NCI-H774 (cell line): Measurements from ENCODE around the gene ATOH1.
A peak's percentile ranks its signal among the peaks of the same experiment; 100 is the strongest.

Experiments
- DNase-seq: peaks from one replicate; lab custom pipeline; 2025; lab: John Stamatoyannopoulos, UW

ATOH1 gene, protein sequence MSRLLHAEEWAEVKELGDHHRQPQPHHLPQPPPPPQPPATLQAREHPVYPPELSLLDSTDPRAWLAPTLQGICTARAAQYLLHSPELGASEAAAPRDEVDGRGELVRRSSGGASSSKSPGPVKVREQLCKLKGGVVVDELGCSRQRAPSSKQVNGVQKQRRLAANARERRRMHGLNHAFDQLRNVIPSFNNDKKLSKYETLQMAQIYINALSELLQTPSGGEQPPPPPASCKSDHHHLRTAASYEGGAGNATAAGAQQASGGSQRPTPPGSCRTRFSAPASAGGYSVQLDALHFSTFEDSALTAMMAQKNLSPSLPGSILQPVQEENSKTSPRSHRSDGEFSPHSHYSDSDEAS

DNA sequence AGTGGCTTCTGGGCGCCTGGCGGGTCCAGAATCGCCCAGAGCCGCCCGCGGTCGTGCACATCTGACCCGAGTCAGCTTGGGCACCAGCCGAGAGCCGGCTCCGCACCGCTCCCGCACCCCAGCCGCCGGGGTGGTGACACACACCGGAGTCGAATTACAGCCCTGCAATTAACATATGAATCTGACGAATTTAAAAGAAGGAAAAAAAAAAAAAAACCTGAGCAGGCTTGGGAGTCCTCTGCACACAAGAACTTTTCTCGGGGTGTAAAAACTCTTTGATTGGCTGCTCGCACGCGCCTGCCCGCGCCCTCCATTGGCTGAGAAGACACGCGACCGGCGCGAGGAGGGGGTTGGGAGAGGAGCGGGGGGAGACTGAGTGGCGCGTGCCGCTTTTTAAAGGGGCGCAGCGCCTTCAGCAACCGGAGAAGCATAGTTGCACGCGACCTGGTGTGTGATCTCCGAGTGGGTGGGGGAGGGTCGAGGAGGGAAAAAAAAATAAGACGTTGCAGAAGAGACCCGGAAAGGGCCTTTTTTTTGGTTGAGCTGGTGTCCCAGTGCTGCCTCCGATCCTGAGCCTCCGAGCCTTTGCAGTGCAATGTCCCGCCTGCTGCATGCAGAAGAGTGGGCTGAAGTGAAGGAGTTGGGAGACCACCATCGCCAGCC, at the start of gene ATOH1:
Gene ATOH1 (plus strand): TSS at position 422 of the 663 bp plus-strand sequence. CDS start 174 bp downstream, at position 596.
- DNase-seq = peak; percentile 0

DNA sequence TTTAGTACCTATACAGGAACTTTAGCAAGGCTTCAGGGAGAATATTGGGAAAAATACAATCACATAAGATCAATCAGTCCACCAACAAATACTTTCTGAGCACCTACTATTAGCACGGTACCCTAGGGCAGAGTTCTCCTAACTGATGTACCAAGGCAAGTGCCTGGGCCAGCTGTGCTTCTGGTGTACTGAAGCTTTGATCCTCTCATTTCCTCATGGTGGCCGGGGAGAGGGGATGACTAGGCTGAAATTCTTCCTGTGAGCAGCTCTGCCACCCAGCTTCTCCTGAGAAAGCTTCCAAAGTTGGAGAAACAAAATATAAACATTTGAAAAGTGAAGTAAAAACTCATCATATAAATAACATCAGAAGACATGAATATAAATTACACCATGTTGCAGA, 49.3 kb upstream of the ATOH1 start:
- DNase-seq = no peak

DNA sequence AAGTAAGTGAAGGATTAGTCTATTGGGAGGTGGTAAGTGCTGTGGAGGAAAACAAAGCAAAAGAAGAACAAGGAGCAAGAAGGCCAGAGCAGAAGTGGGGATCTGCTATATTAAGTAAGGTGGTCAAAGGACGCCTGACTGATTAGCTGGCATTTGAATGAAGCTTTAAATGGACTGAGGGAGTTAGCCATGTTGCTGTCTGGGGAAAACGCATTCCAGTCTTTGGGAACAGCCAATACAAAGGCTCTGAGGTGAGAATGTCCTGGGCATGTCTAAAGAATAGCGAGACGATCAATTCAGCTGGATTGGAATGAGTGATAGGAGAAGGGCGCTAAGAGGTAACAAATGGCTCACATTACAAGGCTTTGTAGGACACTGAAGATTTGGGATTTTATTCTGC, 48.5 kb upstream of the ATOH1 start:
- no peak for DNase-seq

DNA sequence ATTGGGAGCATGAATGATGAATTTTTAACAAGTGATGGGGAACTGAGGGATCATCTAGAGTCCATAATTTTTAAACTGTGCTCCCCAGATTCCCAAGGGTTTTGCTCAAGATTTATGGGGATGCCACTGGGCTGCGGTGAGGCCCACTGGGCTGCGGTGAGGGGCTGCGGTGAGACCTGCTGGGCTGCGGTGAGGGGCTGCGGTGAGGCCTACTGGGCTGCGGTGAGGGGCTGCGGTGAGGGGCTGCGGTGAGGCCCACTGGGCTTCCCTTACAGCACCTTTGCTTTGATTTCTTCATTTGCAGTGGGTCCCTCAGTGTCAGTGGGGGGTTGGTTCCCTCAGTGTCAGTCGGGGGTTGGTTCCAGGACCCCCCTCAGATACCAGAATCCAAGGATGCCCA, 47.4 kb upstream of the ATOH1 start:
- no peak for DNase-seq

DNA sequence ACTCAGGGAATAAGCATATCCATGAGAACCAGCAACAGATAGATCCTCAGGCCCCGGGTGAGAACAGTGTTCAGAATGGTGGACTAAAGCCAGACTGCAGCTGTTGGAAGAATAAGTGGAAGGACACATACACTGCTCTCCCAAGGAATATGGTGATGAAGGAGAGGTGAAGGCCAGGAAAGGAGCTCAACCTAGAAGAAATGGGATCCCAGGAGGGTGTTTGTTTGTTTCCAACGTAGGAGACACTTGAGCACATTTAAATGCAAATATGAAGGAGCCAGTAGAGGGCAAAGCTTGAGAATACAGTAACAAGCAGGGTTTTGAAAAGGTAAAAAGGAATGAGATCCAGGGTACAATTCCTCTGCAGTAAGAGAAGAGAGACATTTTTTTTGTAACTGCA, 42.4 kb upstream of the ATOH1 start:
- DNase-seq = no peak

DNA sequence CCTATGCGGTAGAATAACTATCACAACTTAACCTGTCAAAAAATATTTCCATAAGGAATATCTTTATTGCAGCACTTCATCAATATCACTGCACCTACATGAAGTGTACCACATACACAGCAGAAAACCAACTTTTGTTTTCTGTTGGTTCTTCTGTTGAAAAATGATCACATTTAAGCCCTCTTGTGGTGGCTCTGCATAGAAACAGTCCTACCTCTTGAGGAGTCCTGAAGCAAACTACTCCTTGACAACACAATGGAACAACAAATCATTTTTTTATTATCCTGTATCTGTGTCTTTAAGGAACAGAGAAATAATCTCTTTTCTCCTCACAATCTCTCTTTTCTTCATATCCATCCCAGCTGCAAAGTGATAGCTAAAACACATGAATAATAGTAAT, 39.8 kb upstream of the ATOH1 start:
- no peak for DNase-seq

DNA sequence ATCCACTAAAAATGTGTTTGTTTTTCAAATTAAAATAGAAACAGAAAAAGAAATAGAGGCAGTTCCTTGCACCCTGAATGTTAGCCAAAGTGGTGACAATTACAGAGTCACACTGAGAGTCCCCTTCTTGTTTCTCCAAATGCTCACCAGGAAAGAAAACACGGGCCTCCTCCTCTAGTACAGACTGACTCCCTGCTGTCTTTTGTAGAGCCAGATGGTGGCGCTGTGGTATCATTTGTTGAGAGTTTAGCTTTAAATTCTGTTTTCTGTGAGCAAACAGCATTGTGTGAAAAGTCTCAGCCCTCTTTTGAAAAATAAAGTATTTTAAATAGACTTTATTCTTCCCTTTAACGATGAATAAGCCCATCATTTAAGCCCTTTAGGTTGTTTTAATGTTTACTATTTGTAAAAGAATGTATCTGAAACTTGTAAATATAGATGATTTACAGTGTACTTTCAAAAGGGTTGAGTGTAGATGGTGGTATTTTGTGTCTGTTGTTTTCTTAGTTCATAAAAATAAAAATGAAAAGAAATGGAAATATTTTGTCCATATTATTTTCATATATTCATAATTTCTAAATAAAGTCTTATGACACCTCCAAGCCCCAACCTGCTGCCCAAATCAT, 36.9 kb upstream of the ATOH1 start:
- peak; percentile 8 for DNase-seq

DNA sequence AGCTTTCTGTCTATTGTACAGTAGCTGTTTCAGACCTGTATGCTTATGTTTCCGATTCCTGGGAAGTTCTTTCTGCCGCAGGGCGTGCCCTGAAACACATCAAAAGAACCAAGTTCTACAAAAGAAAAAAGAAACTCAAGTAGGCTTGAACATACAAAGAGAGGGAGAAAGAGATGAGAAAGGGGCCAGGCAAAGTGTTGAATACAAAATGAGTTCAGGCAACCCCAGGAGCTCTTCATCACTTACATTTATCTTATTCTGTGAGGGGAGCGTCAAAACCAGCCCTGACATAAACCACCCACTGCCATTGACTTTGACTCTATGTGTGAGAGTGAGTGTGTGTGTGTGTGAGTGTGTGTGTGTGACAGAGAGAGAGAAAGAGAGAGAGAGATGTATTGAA, 26.5 kb upstream of the ATOH1 start:
- DNase-seq = no peak

DNA sequence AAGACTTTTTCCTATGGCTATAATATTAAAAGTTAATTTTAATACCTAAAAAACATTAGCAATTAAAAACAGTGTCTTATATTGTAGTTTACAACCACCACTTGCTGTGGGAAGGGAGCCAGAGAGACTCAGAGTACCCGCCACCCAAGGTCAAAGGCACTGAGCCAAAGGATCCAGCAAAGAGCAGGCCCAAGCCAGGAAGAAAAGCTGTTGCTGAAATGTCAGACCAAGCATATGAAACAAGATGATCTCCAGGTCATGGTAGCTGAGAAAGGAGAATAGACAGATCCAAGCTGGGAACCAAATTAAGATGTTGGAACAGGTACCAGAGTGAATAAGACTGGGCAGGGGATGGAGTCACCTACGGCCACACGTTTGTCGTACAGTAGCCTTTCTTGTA, 18.8 kb upstream of the ATOH1 start:
- no peak for DNase-seq

DNA sequence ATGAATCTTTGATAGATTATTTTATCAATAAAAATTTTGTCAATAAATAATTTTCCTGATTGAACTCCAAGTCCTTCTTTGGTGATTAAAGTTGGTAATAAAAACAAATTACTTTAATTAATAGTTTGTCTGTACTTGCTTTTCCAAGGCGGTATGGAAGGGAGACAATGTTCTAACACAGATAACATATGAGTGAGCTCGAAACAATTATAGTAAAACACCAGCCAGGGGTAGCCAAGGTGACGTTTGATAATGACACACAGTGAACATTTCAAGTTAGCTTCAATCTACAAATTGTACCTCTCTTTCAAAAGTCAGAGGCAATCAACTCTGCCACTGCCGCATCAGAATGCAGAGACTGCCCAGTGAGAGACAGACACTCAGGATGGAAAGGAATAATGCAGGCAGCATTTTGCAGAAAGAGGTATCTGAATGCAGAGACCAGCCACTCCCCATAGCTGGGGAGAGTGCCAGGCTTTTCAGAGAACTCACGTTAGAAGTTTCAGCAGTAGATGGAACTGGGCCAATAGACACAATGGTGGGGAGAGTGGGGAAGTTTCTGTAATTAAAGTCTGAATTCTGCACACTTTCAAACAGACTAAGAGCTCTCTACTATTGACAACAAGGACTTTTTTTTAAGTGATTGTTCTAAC, 18.1 kb upstream of the ATOH1 start:
- DNase-seq = no peak

DNA sequence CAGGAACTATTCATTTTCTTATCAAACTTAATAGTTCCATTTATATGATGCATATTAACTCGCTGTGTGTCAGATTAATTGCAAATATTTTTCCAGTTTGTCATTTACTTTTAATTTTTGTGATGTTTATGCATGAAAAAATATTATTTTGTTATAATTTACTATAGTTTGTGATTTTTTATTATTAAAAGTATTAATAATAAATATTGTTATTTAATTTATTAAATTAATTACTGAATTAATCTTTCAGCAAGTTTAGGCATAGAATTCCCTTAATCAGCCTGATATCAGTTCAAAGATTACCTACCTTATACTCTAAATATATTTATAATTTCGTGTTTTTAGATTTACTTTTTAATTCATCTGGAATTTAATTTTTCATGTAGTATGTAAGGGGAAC, 15.5 kb upstream of the ATOH1 start:
- no peak for DNase-seq

DNA sequence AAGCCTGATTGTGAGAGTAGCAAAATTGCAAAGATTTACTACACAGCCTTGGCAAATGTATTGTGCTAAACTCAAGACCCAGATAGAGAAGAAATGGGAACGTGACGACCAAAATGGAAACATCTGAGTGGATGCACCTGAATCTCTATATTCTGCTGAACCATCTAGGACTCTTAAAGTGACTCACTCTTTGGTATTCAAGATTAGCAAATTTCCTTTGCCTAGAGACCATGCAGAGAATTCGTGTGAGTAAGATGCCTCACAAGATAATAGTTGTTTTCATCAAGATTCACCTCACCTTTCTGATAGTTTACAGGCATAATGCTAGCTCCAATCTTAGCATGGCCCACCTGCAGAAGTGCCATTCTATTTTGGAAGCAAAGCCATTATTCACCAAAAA, 14.4 kb upstream of the ATOH1 start:
- DNase-seq = no peak

DNA sequence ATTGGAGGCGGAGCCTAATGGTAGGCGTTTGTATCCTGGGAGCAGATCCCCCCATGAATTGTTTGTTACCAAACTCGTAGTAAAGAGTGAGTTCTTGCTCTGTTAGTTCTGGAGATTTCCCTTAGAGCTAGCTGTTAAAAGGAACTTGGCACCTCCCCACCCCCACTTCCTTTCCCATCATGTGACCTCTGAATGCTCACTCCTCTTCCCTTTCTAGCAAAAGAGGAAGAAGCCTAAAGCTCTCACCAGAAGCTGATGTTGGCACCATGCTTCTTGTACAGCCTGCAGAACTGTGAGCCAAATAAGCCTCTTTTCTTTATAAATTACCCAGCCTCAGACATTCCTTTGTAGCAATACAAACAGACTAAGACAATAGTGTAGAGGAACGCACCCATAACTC, 13.8 kb upstream of the ATOH1 start:
- no peak for DNase-seq

DNA sequence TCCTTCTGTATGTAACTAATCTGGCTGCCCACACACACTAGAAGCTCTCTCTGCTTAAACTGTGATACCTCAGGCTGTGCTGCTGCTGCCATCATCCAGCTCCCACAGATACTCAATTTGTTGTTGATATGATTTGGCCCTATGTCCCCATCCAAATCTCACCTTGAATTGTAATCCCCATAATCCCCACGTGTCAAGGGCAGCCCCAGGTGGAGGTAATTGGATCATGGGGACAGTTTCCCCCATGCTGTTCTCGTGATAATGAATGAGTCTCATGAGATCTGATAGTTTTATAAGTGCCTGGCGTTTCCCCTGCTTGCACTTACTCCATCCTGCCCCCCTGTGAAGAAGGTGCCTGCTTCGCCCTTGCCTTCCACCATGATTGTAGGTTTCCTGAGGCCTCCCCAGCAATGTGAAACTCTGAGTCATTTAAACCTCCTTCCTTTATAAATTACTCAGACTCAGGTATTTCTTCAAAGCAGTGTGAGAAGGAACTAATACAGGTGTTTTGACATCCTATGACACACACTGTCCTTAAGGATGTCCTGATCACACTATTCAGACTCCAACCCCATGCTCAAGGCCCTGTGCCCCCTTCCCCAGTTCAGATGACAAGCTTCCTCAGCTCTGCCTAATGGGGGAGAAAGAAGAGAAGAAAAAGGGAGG, 2.9 kb upstream of the ATOH1 start:
- no peak for DNase-seq

DNA sequence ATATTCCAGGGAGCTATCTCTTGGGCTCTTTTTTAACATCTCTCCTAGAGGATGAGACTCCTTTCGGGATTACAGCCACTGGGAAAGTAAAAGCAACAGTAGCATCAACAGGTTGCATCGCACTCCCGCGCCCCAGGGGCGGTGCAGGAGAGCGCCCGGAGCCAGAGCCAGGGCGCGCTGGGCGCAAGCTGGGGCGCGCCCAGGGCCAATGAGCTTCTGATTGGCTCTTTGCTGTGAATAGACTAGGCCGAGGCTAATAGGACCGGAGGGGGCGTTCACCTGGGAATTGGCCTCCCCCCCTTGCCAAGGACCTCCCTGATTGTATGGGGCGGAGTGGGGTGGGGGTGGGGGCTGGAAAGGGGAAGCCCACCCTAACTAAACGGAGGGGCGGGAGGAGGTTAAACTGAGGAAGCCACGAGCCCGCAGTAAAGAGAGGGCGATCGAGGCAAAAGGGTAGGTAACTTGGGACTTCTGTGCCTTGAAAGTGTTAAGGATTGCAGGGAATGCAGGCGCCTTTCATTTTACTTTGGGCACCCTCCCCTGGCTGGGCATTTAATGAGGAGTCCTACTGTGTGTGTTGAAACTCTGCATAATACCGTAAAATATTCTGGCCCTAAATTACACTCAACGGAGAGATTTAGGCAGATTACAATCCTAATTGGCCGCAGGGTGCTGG, 1.1 kb upstream of the ATOH1 start:
- DNase-seq = peak; percentile 0

DNA sequence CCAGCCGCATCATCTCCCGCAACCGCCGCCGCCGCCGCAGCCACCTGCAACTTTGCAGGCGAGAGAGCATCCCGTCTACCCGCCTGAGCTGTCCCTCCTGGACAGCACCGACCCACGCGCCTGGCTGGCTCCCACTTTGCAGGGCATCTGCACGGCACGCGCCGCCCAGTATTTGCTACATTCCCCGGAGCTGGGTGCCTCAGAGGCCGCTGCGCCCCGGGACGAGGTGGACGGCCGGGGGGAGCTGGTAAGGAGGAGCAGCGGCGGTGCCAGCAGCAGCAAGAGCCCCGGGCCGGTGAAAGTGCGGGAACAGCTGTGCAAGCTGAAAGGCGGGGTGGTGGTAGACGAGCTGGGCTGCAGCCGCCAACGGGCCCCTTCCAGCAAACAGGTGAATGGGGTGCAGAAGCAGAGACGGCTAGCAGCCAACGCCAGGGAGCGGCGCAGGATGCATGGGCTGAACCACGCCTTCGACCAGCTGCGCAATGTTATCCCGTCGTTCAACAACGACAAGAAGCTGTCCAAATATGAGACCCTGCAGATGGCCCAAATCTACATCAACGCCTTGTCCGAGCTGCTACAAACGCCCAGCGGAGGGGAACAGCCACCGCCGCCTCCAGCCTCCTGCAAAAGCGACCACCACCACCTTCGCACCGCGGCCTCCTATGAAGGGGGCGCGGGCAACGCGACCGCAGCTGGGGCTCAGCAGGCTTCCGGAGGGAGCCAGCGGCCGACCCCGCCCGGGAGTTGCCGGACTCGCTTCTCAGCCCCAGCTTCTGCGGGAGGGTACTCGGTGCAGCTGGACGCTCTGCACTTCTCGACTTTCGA, 654 bp downstream of the ATOH1 start:
- DNase-seq = no peak

DNA sequence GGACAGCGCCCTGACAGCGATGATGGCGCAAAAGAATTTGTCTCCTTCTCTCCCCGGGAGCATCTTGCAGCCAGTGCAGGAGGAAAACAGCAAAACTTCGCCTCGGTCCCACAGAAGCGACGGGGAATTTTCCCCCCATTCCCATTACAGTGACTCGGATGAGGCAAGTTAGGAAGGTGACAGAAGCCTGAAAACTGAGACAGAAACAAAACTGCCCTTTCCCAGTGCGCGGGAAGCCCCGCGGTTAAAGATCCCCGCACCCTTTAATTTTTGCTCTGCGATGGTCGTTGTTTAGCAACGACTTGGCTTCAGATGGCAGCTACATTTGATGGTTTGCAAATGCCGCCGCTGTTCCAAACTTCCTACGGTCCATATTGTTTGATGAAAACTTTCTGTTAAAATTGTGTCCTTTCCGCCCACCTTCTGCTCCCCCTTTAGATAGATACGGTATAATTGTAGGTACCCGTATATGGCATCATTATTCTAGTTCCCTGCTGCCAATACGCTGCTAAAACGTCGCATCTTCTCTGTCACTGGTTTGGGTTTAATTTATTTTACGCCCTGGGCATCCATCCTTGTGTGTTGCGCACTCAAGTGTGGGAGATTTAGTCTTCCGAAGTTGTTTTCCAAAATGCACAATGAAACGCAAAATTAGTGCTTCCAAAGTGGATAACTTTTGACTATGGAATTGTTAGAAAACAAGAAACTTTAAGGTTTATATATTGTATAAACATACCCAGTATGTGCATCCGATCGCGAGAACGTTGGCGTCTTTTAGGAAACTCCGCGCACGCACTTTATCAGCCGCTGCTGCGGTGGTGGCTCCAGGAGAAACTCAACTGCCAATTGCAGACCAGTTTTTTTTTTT, 1.5 kb downstream of the ATOH1 start:
- DNase-seq = no peak

DNA sequence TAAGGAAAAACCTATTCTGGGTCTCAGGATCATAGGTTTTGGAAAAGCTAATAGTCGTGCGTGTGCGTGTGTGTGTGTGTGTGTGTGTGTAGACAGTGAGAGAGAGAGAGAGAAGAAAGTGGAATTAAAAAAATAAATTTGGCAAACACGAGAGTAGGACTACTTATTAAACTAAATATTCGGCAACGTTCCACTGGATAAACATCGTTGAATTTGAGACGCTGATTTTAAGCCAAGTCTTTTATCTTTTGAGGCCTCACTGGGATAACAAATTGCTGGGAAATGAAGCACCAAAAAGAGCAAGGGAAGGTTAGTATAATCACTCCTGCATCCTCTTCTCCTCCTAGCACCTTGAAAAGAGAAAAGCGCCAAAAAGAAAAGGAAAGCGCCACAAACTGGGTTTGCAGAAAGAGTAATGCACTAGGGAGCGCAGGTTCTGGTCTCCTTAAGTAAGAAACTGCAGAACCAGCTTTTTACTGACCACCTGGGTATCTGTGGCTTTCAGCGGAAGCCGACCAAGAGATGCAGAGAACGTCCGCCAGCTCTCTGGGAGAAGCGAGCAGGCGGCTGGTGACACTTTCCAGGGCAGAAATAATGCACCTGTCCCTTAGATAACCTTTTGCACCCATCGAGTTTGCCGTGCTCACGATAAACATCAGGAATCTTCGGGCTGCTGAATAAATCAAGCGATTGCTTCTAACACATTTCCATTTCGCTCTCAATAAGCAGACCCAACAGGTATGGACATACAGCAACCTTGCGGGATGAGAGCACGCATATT, 3.4 kb downstream of the ATOH1 start:
- no peak for DNase-seq
